Liver (tissue), 9 donors: Measurements from ENCODE around the gene TTC7B. TPM values are rescaled to one million over a fixed set of nuclear protein-coding genes. Genes with fewer than 3 reads are reported as not detected.

ENCODE experiments used
- DNase-seq: peaks from one replicate; pipeline ENCODE4 v3.0.0-alpha.2; 2017; ENCODE audit warnings: low spot score
- H3K27ac ChIP-seq, 2 donors: one replicate each; pipeline ENCODE4 v1.7.0; 2013; ENCODE audit warnings: inconsistent platforms in 2 of 2, low read length in 2 of 2, control low read depth in 1 of 2, low read depth in 1 of 2, mild to moderate bottlenecking in 1 of 2
- H3K27me3 ChIP-seq, 4 donors: one replicate each; pipeline versions ENCODE4 v1.6.1 to v1.7.0; 2013; ENCODE audit warnings: low read length in 3 of 4, inconsistent platforms in 1 of 4, mild to moderate bottlenecking in 1 of 4, moderate library complexity in 1 of 4; ENCODE audit not compliant: control insufficient read depth in 4 of 4, insufficient read depth in 4 of 4
- H3K36me3 ChIP-seq, 4 donors: one replicate each; pipeline versions ENCODE4 v1.6.1 to v1.7.0; 2013; ENCODE audit warnings: low read length in 3 of 4, mild to moderate bottlenecking in 3 of 4, low read depth in 1 of 4, moderate library complexity in 1 of 4; ENCODE audit not compliant: control insufficient read depth in 4 of 4, insufficient read depth in 3 of 4
- H3K4me1 ChIP-seq, 4 donors: one replicate each; pipeline versions ENCODE4 v1.6.1 to v1.7.0; 2013; ENCODE audit warnings: low read length in 3 of 4, mild to moderate bottlenecking in 3 of 4, moderate library complexity in 1 of 4; ENCODE audit not compliant: control insufficient read depth in 4 of 4, insufficient read depth in 4 of 4
- H3K4me3 ChIP-seq, 3 donors: one replicate each; pipeline versions ENCODE4 v1.6.1 to v1.7.0; 2013; ENCODE audit warnings: low read length in 3 of 3, control low read depth in 1 of 3, low read depth in 1 of 3, mild to moderate bottlenecking in 1 of 3
- H3K9ac ChIP-seq, 2 donors: one replicate each; pipeline ENCODE4 v1.7.0; 2013; ENCODE audit warnings: low read length in 2 of 2, mild to moderate bottlenecking in 2 of 2, moderate library complexity in 2 of 2, control low read depth in 1 of 2, low read depth in 1 of 2
- H3K9me3 ChIP-seq, 4 donors: one replicate each; pipeline versions ENCODE4 v1.6.1 to v1.7.0; 2013; ENCODE audit warnings: low read length in 3 of 4; ENCODE audit not compliant: control insufficient read depth in 4 of 4
- ATF3 ChIP-seq: IDR thresholded peaks from 2 replicates; pipeline ENCODE4 v1.6.1; 2016; ENCODE audit warnings: antibody characterized with exemption
- CTCF ChIP-seq: fragments of 150-350 bp; IDR thresholded peaks from 2 replicates; pipeline ENCODE4 v1.5.1; 2017; ENCODE audit warnings: improper control_type of control experiment, low read depth, low read length; ENCODE audit not compliant: missing input control
- EGR1 ChIP-seq, 2 donors: IDR thresholded peaks; 2 replicates each; pipeline ENCODE4 v1.6.1; 2016 to 2018; ENCODE audit warnings: antibody characterized with exemption in 2 of 2, low read depth in 2 of 2
- FOXA1 ChIP-seq: IDR thresholded peaks from 2 replicates; pipeline ENCODE4 v1.6.1; 2016; ENCODE audit warnings: antibody characterized with exemption
- FOXA2 ChIP-seq: IDR thresholded peaks from 2 replicates; pipeline ENCODE4 v1.6.1; 2016; ENCODE audit warnings: antibody characterized with exemption
- GABPA ChIP-seq, 2 donors: IDR thresholded peaks in 1 of 2; conservative IDR thresholded peaks in 1 of 2; 2 replicates each; pipeline ENCODE4 v1.6.1; 2016; ENCODE audit warnings: antibody characterized with exemption in 2 of 2, mild to moderate bottlenecking in 1 of 2, moderate library complexity in 1 of 2
- HNF4A ChIP-seq, 2 donors: conservative IDR thresholded peaks; 2 replicates each; pipeline ENCODE4 v1.6.1; 2016; ENCODE audit warnings: antibody characterized with exemption in 2 of 2, mild to moderate bottlenecking in 2 of 2
- HNF4G ChIP-seq: IDR thresholded peaks from 2 replicates; pipeline ENCODE4 v1.6.1; 2016; ENCODE audit warnings: antibody characterized with exemption
- JUND ChIP-seq, 2 donors: IDR thresholded peaks; 2 replicates each; pipeline ENCODE4 v1.6.1; 2016; ENCODE audit warnings: antibody characterized with exemption in 2 of 2
- MAX ChIP-seq: IDR thresholded peaks from 2 replicates; pipeline ENCODE4 v1.6.1; 2016; ENCODE audit warnings: antibody characterized with exemption
- NR2F2 ChIP-seq: IDR thresholded peaks from 2 replicates; pipeline ENCODE4 v1.6.1; 2016; ENCODE audit warnings: antibody characterized with exemption
- RAD21 ChIP-seq, 2 donors: IDR thresholded peaks; 2 replicates each; pipeline ENCODE4 v1.6.1; 2016; ENCODE audit warnings: antibody characterized with exemption in 2 of 2, mild to moderate bottlenecking in 2 of 2
- REST ChIP-seq: IDR thresholded peaks from 2 replicates; pipeline ENCODE4 v1.6.1; 2016; ENCODE audit warnings: antibody characterized with exemption, mild to moderate bottlenecking
- RXRA ChIP-seq, 2 donors: IDR thresholded peaks; 2 replicates each; pipeline ENCODE4 v1.6.1; 2017 to 2018; ENCODE audit warnings: antibody characterized with exemption in 2 of 2, mild to moderate bottlenecking in 1 of 2
- SP1 ChIP-seq: IDR thresholded peaks from 2 replicates; pipeline ENCODE4 v1.6.1; 2018; ENCODE audit warnings: antibody characterized with exemption, mild to moderate bottlenecking
- TAF1 ChIP-seq: conservative IDR thresholded peaks from 2 replicates; pipeline ENCODE4 v1.6.1; 2016; ENCODE audit warnings: antibody characterized with exemption, mild to moderate bottlenecking
- YY1 ChIP-seq: IDR thresholded peaks from 2 replicates; pipeline ENCODE4 v1.6.1; 2016; ENCODE audit warnings: antibody characterized with exemption, mild to moderate bottlenecking
- WGBS: extraction: QIAGEN DNeasy Blood & Tissue Kit; methylation state at CpG from one replicate; pipeline ENCODE4 v1.1.7; 2013; 5-methylcytosine and 5-hydroxymethylcytosine counted together
- polyA plus RNA-seq, 2 donors: library from polyadenylated mRNA; stranded (reverse) in 1 of 2; unstranded in 1 of 2; fragments of 200-250 nt in 1 of 2; fragments of >200 nt in 1 of 2; fragmentation: Nextera tagmentation in 1 of 2; extraction: Ambion mirVana in 1 of 2; gene quantifications; one replicate each; pipeline versions ENCODE4 v1.2.1 to v1.2.3, GENCODE V29; 2013 to 2015
- total RNA-seq, 2 donors: library from RNA; depleted of rRNA; stranded (reverse); fragments of >200 nt; gene quantifications; one replicate each; pipeline ENCODE4 v1.2.3, GENCODE V29; 2014
- donor health status: healthy.
- donor health status: healthy.
- donor health status: healthy.
- donor health status: healthy.
- donor health status: healthy.

TTC7B gene
- total and polyA plus RNA-seq, 4 donors = 9.1 to 31.0 (median 12.5) TPM

GRCh38 chr14:90513161-90514014 lies 302.8 kb downstream of the TTC7B start:
- Histone ChIP-seq H3K9ac (no peak overlapping the region), H3K36me3 (no peaks in the 10 kb centered on the region), H3K27me3 (no peaks in the 10 kb centered on the region), H3K4me3 (no peak overlapping the region), H3K4me1 (peaks cover 0 to 5% (median 2%) of the 10 kb centered on the region in 4 donors), H3K9me3 (no peaks in the 10 kb centered on the region), H3K27ac (no peak overlapping the region)
- 67% methylated on average over 16 of the region's 16 CpGs for WGBS
- TF ChIP-seq NR2F2 (no peak), CTCF (no peak), HNF4G (no peak), EGR1 (IDR thresholded peaks at IDR 0.05; ENCODE audit: low read depth in 2 of 2) (no peak), MAX (no peak), FOXA2 (peak; percentile 29), REST (no peak), GABPA (IDR thresholded peaks at IDR 0.05 in 1 of 2, conservative IDR thresholded peaks at IDR 0.05 in 1 of 2) (no peak), JUND (IDR thresholded peaks at IDR 0.05) (no peak), SP1 (peak; percentile 16), TAF1 (no peak), HNF4A (conservative IDR thresholded peaks at IDR 0.05) (no peak), YY1 (no peak), RAD21 (IDR thresholded peaks at IDR 0.05) (no peak), ATF3 (no peak), FOXA1 (no peak)
- DNase-seq = no peak

GRCh38 chr14:90512329-90512991 lies 303.8 kb downstream of the TTC7B start:
- H3K4me1 ChIP-seq = peaks cover 0 to 2% (median under 1%) of the 10 kb centered on the region in 4 donors
- DNase-seq = no peak
- 78% methylated on average over 10 of the region's 10 CpGs for WGBS
- H3K9me3 ChIP-seq = no peaks in the 10 kb centered on the region
- H3K4me3 ChIP-seq = no peak overlapping the region
- no peaks in the 10 kb centered on the region for H3K27me3 ChIP-seq
- H3K9ac ChIP-seq = no peak overlapping the region
- H3K36me3 ChIP-seq = no peaks in the 10 kb centered on the region
- H3K27ac ChIP-seq = no peak overlapping the region
- TF ChIP-seq FOXA2 (no peak), CTCF (no peak), YY1 (no peak), JUND (IDR thresholded peaks at IDR 0.05) (no peak), GABPA (IDR thresholded peaks at IDR 0.05 in 1 of 2, conservative IDR thresholded peaks at IDR 0.05 in 1 of 2) (no peak), EGR1 (IDR thresholded peaks at IDR 0.05; ENCODE audit: low read depth in 2 of 2) (no peak), RAD21 (IDR thresholded peaks at IDR 0.05) (no peak), RXRA (IDR thresholded peaks at IDR 0.05) (no peak), REST (no peak), TAF1 (no peak), FOXA1 (no peak), HNF4G (no peak)
